Sciatic nerve (tissue), 2 donors: ENCODE measurements around the gene LYZL2. TPM values are rescaled to one million over a fixed set of nuclear protein-coding genes. Genes with fewer than 3 reads are reported as not detected.
"Not testable (repeated sequence)": the region's sequence is repeated elsewhere in the genome, so short reads cannot be mapped to it uniquely, and the experiment has no call there.

Source experiments
- ATAC-seq: fragments of 200-7000 bp; cut with Tn5 transposase; one replicate; pipeline ENCODE4 v1.9.1; 2020; ENCODE audit warnings: mild to moderate bottlenecking, moderate library complexity
- DNase-seq: peaks from one replicate; pipeline ENCODE4 v3.0.0-alpha.2; 2020; ENCODE audit warnings: low spot score
- intact Hi-C: fragments of 100-400 bp; cut with DNase I; formaldehyde crosslinking; loops from one replicate; pipeline ENCODE4 v1.14.2; 2022
- total RNA-seq: library from RNA; stranded (reverse); fragmentation: NEBNext Ultra II Directional; extraction: Animal tissue kit (Norgen Biotek cat#: 25700); gene quantifications from one replicate; pipeline ENCODE4 v1.2.1, GENCODE V29; 2021
- donor health status: DM: no; HTN: no; CAD: no.
- donor health status: DM: no; HTN: no; CAD: no.

Gene LYZL2
- total RNA-seq, result not detected

- intact Hi-C loops, result no loop called here
- no peak for ATAC-seq
- no peak for DNase-seq
Measured at GRCh38 chr10:30629653-30630052, at the start of gene LYZL2. Gene LYZL2 (minus strand): TSS chr10:30629753. CDS start chr10:30626915, 2,838 bp downstream.

DNA sequence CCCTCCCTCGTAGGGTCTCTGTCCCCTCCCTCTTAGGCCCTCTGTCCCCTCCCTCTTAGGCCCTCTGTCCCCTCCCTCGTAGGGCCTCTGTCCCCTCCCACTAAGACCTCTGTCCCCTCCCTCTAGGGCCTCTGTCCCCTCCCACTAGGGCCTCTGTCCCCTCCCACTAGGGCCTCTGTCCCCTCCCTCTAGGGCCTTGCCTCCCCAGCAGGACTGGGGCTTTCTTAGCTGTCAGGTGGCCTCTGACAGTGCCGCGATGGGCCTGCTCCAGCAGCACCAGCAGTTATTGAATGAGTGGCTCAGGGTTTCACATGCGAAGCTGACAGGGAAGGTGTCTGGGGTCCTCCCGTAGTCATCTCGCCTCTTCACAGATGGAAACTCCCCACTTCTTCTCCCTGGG, 48.1 kb upstream of the LYZL2 start:
- ATAC-seq, DNase-seq, intact Hi-C loops: not testable (repeated sequence)

DNA sequence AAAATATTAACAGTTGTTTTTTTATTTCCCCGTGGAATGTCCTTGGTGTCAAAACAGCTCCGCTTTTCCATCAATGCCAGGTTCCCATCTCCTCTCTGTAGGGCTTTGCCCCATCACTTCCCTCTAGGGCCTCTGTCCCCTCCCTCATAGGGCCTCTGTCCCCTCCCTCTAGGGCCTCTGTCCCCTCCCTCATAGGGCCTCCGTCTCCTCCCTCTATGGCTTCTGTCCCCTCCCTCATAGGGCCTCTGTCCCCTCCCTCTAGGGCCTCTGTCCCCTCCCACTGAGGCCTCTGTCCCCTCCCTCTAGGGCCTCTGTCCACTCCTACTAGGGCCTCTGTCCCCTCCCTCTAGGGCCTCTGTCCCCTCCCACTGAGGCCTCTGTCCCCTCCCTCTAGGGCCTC, 47.6 kb upstream of the LYZL2 start:
- DNase-seq, intact Hi-C loops, ATAC-seq: not testable (repeated sequence)

GRCh38 chr10:30675791-30676718, 46.5 kb upstream of the LYZL2 start:
- ATAC-seq (no peak), DNase-seq (no peak)
- intact Hi-C loops, result no loop called here

DNA sequence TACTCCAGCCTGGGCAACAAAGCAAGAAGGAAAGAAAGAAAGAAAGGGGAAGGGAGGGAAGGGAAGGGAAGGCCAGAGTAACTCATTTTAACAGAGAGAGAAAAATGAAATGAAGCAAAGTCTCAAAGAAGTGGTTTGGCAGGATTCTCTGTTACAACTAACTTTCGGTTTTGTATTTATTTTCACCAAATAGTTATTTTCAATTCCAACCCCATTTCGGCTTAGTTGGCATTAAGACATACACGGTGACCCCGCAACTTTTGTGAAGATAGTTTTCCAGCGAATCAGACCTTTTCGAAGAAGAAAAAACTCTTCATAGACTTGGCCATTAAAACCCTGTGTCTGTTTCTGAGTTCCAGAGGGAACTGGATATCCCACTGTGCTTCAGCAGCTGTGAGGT, 45.2 kb upstream of the LYZL2 start:
- ATAC-seq (no peak), DNase-seq (no peak)
- intact Hi-C loops, result no loop called here

- DNase-seq, intact Hi-C loops, ATAC-seq: not testable (repeated sequence)
Measured at GRCh38 chr10:30673262-30673661, 43.7 kb upstream of the LYZL2 start.

DNA sequence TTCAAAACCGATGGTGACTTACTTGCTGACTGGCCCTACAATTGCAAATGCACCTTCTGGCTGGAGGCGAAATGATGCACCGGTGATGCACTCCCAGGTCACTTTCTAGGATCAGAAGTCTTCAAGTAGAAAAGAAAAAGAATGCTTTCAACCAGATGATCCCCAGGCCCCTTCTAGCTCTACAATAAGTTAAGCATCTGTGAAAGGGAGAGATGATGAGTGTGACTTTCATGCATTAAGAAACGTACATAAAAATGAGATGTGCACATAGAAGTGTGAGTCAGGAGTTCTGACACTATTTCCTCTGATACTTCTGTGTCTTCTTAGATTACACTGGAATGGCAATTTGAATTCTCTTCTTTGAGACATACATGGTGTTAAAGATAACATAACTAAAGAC, 42.8 kb upstream of the LYZL2 start:
- DNase-seq, intact Hi-C loops, ATAC-seq: not testable (repeated sequence)

DNA sequence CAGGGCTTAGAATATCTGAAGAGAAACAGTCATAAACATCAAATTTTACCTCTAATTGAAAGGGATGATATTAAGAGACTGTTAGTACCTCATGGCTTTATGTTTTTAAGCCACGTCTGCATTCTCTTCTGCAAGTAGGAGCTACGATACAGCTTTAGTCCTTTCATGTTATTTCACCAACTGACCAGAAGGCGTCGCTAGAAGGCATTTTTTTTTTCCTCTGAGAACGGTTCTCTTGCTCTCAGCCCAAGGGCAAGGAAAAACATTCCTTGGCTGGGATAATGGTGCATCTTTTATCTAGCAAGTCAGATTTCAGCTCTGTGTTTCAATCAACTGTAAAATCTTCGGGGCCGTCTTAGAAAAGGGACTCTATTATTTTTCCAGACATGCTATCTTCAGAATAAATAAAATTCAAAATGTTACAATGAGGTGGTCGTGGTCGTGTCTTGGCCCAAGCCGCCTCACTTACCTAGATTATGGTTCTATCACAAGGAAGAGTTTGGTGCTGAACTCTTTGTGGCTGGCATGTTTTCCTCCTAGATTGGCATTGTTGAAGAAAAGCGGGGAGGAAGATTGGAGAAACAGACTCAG, 41.6 kb upstream of the LYZL2 start:
- DNase-seq, result no peak
- peak; percentile 88 for ATAC-seq
- intact Hi-C loops, result no loop called here

GRCh38 chr10:30667982-30668381, 38.4 kb upstream of the LYZL2 start:
- peak; percentile 19 for ATAC-seq

GRCh38 chr10:30663403-30663802, 33.9 kb upstream of the LYZL2 start:
- intact Hi-C loops, ATAC-seq, DNase-seq: not testable (repeated sequence)

More at GRCh38 chr10:30667982-30668381, 38.4 kb upstream of the LYZL2 start:
- intact Hi-C loops, DNase-seq: not testable (repeated sequence)

DNA sequence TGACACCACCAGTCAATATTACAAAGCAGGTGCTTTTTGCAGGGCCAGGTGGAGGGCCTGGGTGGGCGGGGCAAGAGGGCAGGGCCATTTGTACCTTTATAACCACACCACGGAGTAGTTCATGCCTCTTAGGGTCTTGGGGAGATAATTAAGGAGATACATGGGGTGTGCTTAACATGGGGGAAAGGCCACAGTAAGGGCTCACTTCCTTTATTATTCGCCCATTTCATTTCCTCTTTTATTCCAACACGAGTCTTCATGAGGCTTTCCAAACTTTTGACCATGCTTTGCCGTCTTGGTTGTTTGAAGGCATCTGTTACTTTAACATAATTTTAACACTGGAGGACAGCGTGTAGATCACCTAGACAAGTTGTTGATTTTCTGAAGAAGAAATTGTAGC, 33.3 kb upstream of the LYZL2 start:
- no peak for DNase-seq
- no peak for ATAC-seq
- intact Hi-C loops, result no loop called here

DNA sequence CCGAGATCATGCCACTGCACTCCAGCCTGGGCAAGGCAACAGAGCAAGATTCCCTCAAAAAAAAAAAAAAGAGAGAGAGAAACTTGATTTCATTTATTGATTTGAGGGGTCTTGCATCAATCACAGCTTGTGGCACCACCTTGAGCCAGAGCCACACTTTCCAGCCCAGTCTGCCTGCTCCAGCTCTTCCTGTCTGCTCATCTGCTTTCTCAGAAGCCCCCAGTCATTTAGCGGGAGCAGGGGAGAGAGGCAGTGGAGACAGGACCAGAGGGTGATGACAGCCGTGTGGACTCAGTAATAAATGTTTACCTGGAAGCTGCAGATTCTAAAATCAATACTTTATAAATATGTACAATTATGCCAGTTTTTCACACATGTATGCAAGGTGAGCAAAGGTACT, 30.8 kb upstream of the LYZL2 start:
- ATAC-seq, intact Hi-C loops, DNase-seq: not testable (repeated sequence)

DNA sequence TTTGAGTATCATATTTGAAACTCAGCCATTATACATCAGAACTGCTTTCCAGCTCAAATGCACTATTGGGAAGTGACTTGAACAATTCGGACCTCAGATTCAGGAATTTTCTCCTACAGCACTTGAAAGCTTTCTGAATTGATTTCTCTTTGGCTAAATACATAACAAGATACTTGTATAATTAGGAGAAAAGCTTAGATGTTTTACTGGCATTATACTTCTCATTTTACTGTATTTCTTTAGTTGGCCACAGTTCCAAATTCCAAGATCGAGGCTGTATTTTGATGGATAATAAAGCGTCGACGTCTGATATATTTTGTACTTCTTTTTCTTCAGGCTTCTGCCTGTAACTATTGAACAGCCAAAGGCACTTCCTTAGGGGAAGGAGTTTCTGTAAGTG, 26.7 kb upstream of the LYZL2 start:
- DNase-seq (no peak), ATAC-seq (no peak)
- intact Hi-C loops, result no loop called here

DNA sequence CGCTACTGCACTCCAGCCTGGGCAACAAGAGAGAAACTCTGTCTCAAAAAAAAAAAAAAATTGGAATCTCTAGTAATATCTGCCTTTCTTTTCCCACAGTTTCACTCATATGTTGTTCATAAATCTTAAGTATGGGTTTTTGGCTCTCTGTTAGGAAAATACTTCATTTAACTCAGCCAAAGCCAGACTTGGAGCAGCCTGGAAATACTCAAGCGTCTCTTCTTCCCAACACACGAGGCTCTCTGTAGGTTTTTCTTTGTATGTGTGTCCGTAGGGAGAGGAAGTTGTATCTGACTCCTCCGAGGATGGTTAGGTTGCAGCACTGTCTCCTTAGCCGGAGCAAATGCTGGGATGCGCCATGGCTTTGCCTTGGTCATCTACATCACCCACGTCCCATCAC, 25.4 kb upstream of the LYZL2 start:
- DNase-seq, ATAC-seq, intact Hi-C loops: not testable (repeated sequence)

DNA sequence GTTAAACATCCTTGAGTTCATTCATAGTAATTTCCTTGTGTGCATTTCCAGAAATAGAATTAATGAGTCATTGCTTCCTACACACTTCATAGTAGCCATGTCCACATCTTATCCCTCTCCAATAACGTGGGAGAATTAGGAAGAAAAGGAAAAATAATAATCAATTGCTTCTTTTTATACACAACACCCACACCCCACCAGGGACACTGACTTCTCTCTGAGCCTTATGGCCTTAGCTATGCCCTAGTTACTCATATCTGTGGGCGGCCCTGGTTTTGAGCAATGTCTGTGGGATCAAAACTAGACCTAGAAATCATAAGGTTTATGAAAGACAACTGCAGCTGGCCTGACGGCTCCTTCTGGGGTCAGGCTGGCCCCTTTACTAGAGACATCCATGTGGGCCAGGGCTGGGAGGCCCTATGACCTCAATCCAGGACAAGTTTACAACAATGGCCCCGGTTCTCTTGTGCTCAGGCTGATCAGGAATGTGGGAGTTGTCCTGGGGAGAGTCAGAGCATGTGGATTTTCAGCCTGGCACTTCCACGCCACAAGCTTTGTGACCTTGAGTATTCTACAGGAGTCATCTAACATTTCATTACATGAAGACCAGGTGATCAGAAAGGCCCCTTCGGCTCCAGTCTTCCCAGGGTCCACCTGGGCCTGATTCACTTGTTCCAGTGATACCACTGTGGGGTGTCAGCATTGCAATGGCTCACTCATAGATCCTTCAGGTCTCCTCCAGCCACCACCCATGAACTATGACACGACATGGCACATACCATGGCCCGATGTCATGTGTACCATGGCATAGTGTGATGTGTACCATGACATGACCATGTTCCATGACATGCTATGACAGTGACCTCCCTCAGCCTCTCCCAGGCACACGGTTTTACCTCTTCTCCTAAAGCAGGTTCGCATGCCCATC, 22.2 kb upstream of the LYZL2 start:
- intact Hi-C loops, ATAC-seq, DNase-seq: not testable (repeated sequence)

GRCh38 chr10:30647089-30647488, 17.5 kb upstream of the LYZL2 start:
- ATAC-seq (no peak), DNase-seq (no peak)
- intact Hi-C loops, result no loop called here

GRCh38 chr10:30645340-30645827, 15.8 kb upstream of the LYZL2 start:
- intact Hi-C loops, result no loop called here

DNA sequence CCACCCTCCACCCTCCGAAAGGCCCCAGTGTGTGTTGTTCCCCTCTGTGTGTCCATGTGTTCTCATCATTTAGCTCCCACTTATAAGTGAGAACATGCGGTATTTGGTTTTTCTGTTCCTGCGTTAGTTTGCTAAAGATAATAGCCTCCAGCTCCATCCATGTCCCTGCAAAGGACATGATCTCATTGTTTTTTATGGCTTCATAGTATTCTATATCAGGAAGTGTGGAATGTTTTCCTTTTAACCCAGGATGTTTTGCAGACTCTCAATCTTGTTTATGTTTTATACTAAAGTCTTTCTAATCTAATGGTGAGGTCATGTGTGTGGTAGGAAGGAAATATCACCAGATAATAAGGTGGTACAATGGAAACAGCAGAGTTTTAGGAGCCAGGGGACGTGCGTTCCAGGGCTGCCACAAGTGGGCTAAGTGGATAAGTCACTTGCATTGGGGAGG, 14.9 kb upstream of the LYZL2 start:
- intact Hi-C loops, DNase-seq, ATAC-seq: not testable (repeated sequence)

More at GRCh38 chr10:30645340-30645827, 15.8 kb upstream of the LYZL2 start:
- DNase-seq (no peak), ATAC-seq (peak; percentile 69)
